Upper lobe of right lung (tissue), 1 donor: Measurements from ENCODE around the gene POLE. TPM values are rescaled to one million over a fixed set of nuclear protein-coding genes. Genes with fewer than 3 reads are reported as not detected.

Experiments used
- ATAC-seq: fragments of 200-7000 bp; cut with Tn5 transposase; one replicate; pipeline ENCODE4 v1.9.1; 2020; ENCODE audit warnings: mild to moderate bottlenecking, moderate library complexity
- DNase-seq: peaks from one replicate; pipeline ENCODE4 v3.0.0-alpha.2; 2020
- H3K27ac ChIP-seq: fragments of 200-600 bp; one replicate; pipeline ENCODE4 v1.8.0; 2022
- H3K27me3 ChIP-seq: fragments of 200-600 bp; one replicate; pipeline ENCODE4 v1.8.0; 2022; ENCODE audit warnings: mild to moderate bottlenecking
- H3K36me3 ChIP-seq: fragments of 200-600 bp; one replicate; pipeline ENCODE4 v1.8.0; 2022
- H3K4me1 ChIP-seq: fragments of 200-600 bp; one replicate; pipeline ENCODE4 v1.8.0; 2022
- H3K4me3 ChIP-seq: fragments of 200-600 bp; one replicate; pipeline ENCODE4 v1.8.0; 2022; ENCODE audit warnings: mild to moderate bottlenecking
- H3K9me3 ChIP-seq: fragments of 200-600 bp; one replicate; pipeline ENCODE4 v1.8.0; 2022
- CTCF ChIP-seq: fragments of 200-600 bp; IDR thresholded peaks from one replicate; pipeline ENCODE4 v1.8.0; 2022; ENCODE audit warnings: antibody characterized with exemption
- intact Hi-C: fragments of 100-400 bp; cut with DNase I; formaldehyde crosslinking; loops from one replicate; pipeline ENCODE4 v1.11.0; 2022
- long read RNA-seq: library from polyadenylated mRNA; unstranded; transcript quantifications from one replicate; pipeline ENCODE4 v2.0.0, GENCODE V29; 2021
- total RNA-seq: library from RNA; stranded (reverse); fragmentation: NEBNext Ultra II Directional; extraction: Animal tissue kit (Norgen Biotek cat#: 25700); gene quantifications from one replicate; pipeline ENCODE4 v1.2.1, GENCODE V29; 2021
- donor health status: DM: no; HTN: yes; CAD: no; lungs with severe emphysema.

POLE gene
- 23.5 TPM for total RNA-seq
- long read RNA-seq, full-length matches to known transcripts: 1 of 22 reads
- long read RNA-seq, partial matches to known transcripts: 13 of 22 reads
- long read RNA-seq, other reads (novel, unspliced or antisense): 8 of 22 reads

GRCh38 chr12:132687211-132688164 is at the start of gene POLE, which contains the start of gene PXMP2:
TSS of gene POLE (minus strand) at chr12:132687342. CDS start at chr12:132687315, 27 bp downstream.
TSS of gene PXMP2 (plus strand) at chr12:132687587. CDS start at chr12:132687671, 84 bp downstream.
- TF ChIP-seq CTCF: no peak
- ATAC-seq (peak; percentile 100), DNase-seq (peak; percentile 98)
- Histone ChIP-seq H3K27ac (peak within 1 kb of the TSS; percentile 17), H3K4me1 (peaks cover 8% of the 10 kb centered on the region), H3K9me3 (no peaks in the 10 kb centered on the region), H3K27me3 (no peaks in the 10 kb centered on the region), H3K36me3 (no peaks in the 10 kb centered on the region), H3K4me3 (peak within 1 kb of the TSS; percentile 69)
- intact Hi-C loops: no loop called here

- intact Hi-C loops: no loop called here
- ATAC-seq: no peak
- Histone ChIP-seq H3K27ac (no peak overlapping the region), H3K36me3 (peaks cover 88% of the 10 kb centered on the region), H3K9me3 (no peaks in the 10 kb centered on the region), H3K4me1 (no peaks in the 10 kb centered on the region), H3K4me3 (no peak overlapping the region), H3K27me3 (no peaks in the 10 kb centered on the region)
- no peak for TF ChIP-seq CTCF
- DNase-seq: no peak
Measured at GRCh38 chr12:132736913-132737312, 49.8 kb upstream of the POLE start.

GRCh38 chr12:132736378-132736777 is 49.2 kb upstream of the POLE start:
- no peak overlapping the region for H3K27ac ChIP-seq
- no peaks in the 10 kb centered on the region for H3K9me3 ChIP-seq
- no peak for TF ChIP-seq CTCF
- no peaks in the 10 kb centered on the region for H3K27me3 ChIP-seq
- ATAC-seq: no peak
- no peaks in the 10 kb centered on the region for H3K4me1 ChIP-seq
- intact Hi-C loops: no loop called here
- peaks cover 88% of the 10 kb centered on the region for H3K36me3 ChIP-seq
- H3K4me3 ChIP-seq: no peak overlapping the region
- no peak for DNase-seq

GRCh38 chr12:132735496-132735895 is 48.4 kb upstream of the POLE start:
- ATAC-seq (peak; percentile 23), DNase-seq (no peak)
- H3K27me3 ChIP-seq: no peaks in the 10 kb centered on the region
- no peaks in the 10 kb centered on the region for H3K9me3 ChIP-seq
- no peak overlapping the region for H3K4me3 ChIP-seq
- H3K36me3 ChIP-seq: peaks cover 88% of the 10 kb centered on the region
- no peak for TF ChIP-seq CTCF
- H3K4me1 ChIP-seq: no peaks in the 10 kb centered on the region
- no peak overlapping the region for H3K27ac ChIP-seq
- intact Hi-C loops: no loop called here

- Histone ChIP-seq H3K4me1 (no peaks in the 10 kb centered on the region), H3K27me3 (no peaks in the 10 kb centered on the region), H3K27ac (no peak overlapping the region), H3K36me3 (peaks cover 85% of the 10 kb centered on the region), H3K4me3 (no peak overlapping the region), H3K9me3 (no peaks in the 10 kb centered on the region)
- no peak for DNase-seq
- intact Hi-C loops: no loop called here
- no peak for TF ChIP-seq CTCF
- no peak for ATAC-seq
Measured at GRCh38 chr12:132734206-132734605, 47.1 kb upstream of the POLE start.
